Measurements from ENCODE around the gene POLN.

POLN gene

DNA sequence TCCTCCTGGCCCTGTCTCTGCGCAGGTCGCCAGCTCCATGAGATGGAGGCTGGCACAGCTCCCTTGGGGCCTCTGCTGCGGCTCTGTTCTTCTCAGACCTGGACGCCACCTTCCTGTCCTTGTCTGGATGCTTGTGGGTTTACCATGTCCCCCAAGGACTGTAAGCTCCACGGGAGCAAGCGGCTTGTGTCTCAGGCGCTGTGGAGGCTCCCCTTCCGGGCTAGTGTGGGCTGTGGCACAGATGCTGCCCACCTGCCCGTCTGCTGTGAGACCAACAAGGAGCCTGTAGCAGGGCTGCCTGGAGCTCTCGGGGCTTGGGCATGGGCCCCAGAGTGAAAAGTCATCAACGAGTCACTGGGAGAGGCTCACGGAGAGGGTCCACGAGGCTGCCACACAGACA lies 157.6 kb downstream of the POLN start:
- TF ChIP-seq, protein P1, sequence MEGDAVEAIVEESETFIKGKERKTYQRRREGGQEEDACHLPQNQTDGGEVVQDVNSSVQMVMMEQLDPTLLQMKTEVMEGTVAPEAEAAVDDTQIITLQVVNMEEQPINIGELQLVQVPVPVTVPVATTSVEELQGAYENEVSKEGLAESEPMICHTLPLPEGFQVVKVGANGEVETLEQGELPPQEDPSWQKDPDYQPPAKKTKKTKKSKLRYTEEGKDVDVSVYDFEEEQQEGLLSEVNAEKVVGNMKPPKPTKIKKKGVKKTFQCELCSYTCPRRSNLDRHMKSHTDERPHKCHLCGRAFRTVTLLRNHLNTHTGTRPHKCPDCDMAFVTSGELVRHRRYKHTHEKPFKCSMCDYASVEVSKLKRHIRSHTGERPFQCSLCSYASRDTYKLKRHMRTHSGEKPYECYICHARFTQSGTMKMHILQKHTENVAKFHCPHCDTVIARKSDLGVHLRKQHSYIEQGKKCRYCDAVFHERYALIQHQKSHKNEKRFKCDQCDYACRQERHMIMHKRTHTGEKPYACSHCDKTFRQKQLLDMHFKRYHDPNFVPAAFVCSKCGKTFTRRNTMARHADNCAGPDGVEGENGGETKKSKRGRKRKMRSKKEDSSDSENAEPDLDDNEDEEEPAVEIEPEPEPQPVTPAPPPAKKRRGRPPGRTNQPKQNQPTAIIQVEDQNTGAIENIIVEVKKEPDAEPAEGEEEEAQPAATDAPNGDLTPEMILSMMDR (IDR thresholded peaks at IDR 0.05; ENCODE audit: low read depth, low read length) = no peak
- in situ Hi-C loops (cut with HindIII; ENCODE audit: low sequenced_read_pairs) = no loop called here
- no peak overlapping the region for H3K4me3 ChIP-seq (ENCODE audit: low read depth, low read length)
- DNase-seq (ENCODE audit: low read depth, low spot score) = no peak

DNA sequence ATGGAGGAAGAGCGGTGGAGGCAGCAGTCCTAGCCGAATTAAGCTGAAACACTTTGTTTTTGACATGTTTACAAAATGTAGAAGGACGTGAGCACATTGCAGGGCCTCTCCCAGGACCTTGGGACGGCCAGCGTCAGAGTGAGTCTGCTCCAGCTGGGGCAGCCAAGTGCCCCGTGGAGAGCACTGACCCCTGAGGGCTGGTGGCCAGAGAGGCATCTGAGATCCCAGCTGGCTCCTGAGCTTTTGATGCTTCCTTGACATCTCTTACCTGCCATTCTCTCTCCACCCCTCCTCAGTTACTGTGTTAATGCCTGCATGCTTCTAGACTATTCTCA lies 158.1 kb downstream of the POLN start:
- DNase-seq (ENCODE audit: low read depth, low spot score) = no peak
- TF ChIP-seq, protein P1 (IDR thresholded peaks at IDR 0.05; ENCODE audit: low read depth, low read length) = no peak
- in situ Hi-C loops (cut with HindIII; ENCODE audit: low sequenced_read_pairs) = no loop called here
- H3K4me3 ChIP-seq (ENCODE audit: low read depth, low read length) = no peak overlapping the region

DNA sequence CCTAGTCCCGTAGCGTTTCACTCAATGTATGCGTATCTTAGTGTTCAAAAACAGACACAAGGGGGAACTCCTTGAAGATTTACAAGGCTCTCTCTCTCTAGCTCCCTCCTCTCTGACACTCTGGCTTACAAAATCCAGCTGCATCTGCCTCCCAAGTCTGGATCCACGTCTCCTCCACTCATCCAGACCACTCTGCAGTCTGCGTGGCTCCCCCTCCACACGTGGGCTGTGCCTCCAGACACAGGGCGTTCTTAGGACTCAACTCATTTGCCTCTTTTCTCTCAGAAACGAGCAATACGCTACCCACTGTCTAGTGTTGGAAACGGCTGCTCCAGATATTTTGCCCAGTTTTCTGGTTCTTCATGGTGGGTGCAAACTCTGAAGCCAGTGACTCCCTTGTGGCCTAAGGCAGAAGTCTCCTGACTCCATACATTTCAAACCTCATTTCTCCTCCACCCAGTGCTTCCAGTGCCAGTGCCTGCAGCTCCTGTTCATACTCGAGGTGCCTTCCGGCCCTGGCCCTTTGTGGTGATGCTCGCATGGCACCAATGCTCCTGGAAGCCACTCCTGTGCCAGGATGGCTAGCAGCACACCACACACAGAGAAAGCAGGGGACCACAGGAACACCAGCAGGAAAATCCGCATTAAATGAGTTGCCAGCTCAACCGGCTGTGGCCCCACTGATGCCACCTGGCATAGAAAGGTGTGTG lies 158.7 kb downstream of the POLN start:
- TF ChIP-seq, protein P1 (IDR thresholded peaks at IDR 0.05; ENCODE audit: low read depth, low read length) = no peak
- no peak for DNase-seq (ENCODE audit: low read depth, low spot score)
- no peak overlapping the region for H3K4me3 ChIP-seq (ENCODE audit: low read depth, low read length)
- in situ Hi-C loops (cut with HindIII; ENCODE audit: low sequenced_read_pairs) = no loop called here

DNA sequence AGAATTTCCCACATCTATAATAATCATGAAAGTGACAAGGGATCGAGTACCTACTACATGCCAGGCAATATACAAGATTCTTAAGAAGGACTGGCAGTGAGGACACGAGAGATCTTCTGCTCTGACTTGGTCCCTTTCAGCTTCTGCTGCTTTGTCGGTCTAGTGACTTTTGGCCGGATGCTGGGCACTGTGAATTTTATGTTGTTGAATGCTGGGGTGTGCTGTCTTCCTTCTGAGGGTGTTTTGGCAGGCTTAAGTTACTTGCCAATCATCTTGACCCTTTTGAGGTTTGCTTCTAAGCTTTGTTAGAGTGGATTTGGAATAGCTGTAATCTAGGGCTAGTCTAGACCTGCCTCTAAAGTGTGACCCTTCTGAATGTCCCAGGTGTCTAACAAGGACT lies 159.3 kb downstream of the POLN start:
- in situ Hi-C loops (cut with HindIII; ENCODE audit: low sequenced_read_pairs) = no loop called here
- TF ChIP-seq, protein P1 (IDR thresholded peaks at IDR 0.05; ENCODE audit: low read depth, low read length) = no peak
- DNase-seq (ENCODE audit: low read depth, low spot score) = no peak
- H3K4me3 ChIP-seq (ENCODE audit: low read depth, low read length) = no peak overlapping the region

DNA sequence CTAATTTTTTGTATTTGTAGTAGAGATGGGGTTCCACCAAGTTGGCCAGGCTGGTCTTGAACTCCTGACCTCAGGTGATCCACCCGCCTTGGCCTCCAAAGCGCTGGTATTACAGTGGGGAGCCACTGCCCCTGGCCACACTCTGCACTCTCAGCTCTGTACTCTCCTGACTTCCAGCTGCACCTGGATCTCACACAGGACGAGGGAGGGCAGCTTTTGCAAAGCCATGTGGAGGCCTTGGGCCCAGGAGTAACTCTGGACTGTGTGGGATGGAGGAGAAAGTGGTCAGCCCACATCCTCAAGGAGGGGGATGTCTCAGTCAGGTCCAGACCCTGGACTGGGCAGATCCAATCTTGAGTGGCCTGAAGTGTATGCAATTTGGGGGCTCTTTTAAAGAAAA lies 159.8 kb downstream of the POLN start:
- H3K4me3 ChIP-seq (ENCODE audit: low read depth, low read length) = no peak overlapping the region
- no peak for DNase-seq (ENCODE audit: low read depth, low spot score)
- in situ Hi-C loops (cut with HindIII; ENCODE audit: low sequenced_read_pairs) = no loop called here
- TF ChIP-seq, protein P1 (IDR thresholded peaks at IDR 0.05; ENCODE audit: low read depth, low read length) = no peak

DNA sequence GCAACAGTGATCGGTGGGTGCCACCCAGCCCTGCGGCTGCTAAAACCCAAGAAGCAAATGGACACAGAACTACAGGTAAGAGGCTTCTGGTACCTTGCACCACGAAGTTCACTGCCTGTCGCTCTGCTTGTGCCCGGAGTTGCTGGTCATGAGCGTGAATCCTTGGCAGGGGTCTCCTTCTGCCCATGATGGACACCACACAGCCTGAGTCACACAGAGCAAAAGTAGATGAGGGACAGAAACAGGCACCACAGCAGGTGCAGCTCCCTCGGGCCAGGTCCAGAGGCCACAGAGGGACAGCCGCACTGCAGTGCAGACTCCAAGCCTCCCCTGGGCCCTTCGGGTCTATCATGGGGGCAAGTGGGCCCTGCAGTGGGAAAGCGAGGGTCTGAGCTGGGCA lies 160.4 kb downstream of the POLN start:
- TF ChIP-seq, protein P1 (IDR thresholded peaks at IDR 0.05; ENCODE audit: low read depth, low read length) = no peak
- no peak for DNase-seq (ENCODE audit: low read depth, low spot score)
- in situ Hi-C loops (cut with HindIII; ENCODE audit: low sequenced_read_pairs) = no loop called here
- H3K4me3 ChIP-seq (ENCODE audit: low read depth, low read length) = no peak overlapping the region

Measured in astrocyte of the spinal cord (primary cell).